IgD-negative memory B cell (primary cell): ENCODE measurements around the gene ACTN4. TPM values are rescaled to one million over a fixed set of nuclear protein-coding genes. Genes with fewer than 3 reads are reported as not detected.

Experiments used
- H3K27ac Mint-ChIP-seq, 3 donors: one replicate each; pipeline ENCODE4 v1.8.0; 2020 to 2022; ENCODE audit warnings: mild to moderate bottlenecking in 3 of 3, mixed read lengths in 3 of 3, moderate library complexity in 1 of 3
- H3K27me3 Mint-ChIP-seq: one replicate; pipeline ENCODE4 v1.8.0; 2021; ENCODE audit warnings: mixed read lengths
- H3K36me3 Mint-ChIP-seq: one replicate; pipeline ENCODE4 v1.8.0; 2020; ENCODE audit warnings: mild to moderate bottlenecking, mixed read lengths
- H3K4me1 Mint-ChIP-seq, 3 donors: one replicate each; pipeline ENCODE4 v1.8.0; 2020 to 2022; ENCODE audit warnings: mixed read lengths in 3 of 3, mild to moderate bottlenecking in 1 of 3
- H3K4me3 Mint-ChIP-seq, 4 donors: one replicate each; pipeline ENCODE4 v1.8.0; 2020 to 2022; ENCODE audit warnings: mild to moderate bottlenecking in 4 of 4, mixed read lengths in 4 of 4, moderate library complexity in 3 of 4
- H3K9me3 Mint-ChIP-seq, 3 donors: one replicate each; pipeline ENCODE4 v1.8.0; 2020 to 2021; ENCODE audit warnings: mixed read lengths in 3 of 3, mild to moderate bottlenecking in 1 of 3
- polyA plus RNA-seq: library from polyadenylated mRNA; unstranded; fragments of 300-500 nt; fragmentation: Illumina TruSeq; gene quantifications from one replicate; pipeline ENCODE4 v1.2.3, GENCODE V29; 2021

The ACTN4 gene
- polyA plus RNA-seq, 1 donor from 2014 or later, result 21.8 TPM

DNA sequence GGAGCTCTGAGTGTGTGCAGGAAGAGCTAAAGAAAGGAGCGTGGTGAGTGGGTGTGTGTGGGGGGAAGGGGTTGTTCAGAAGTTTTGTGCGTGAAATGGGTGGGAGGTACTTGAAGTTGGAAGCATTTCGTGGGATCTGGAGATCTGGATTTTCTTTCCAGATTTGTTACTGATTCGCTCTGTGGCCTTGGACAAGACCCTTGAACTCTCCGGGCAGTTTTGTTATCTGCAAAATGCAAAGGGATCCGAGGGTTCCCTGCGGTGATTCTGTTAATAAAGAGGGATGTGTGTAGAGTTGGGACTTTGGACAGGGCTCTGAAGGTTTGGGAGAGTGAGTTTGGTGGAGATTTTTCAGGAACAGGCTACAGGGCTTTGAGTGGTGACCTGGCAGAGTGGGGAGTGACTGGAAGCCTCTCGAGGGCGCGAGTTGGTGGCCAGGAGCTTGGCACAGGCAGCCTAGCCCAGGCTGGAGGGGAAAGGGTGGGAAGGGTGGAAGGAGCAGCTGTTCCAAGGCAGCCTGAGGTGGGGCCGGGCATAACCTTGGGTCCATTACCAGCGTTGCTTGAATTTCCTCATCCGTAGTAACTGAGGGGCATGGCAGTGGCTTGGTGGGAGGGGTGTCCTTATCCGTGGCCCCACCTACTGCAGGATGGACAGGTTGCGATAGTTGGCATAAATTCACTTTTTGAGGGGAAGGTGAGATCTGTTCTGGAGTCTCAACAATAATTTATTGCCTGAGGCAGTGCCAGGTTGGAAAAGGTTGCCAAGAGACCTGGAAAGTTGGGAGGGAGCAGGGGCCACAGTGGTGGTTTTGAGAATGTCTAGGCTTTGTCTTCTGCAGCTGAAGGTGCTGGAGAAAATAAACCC is 2.1 kb downstream of the ACTN4 start:
- Mint-ChIP-seq H3K4me3 (peak overlapping the region; percentile 73 to 97 (median 90)), H3K9me3 (no peaks in the 10 kb centered on the region), H3K27ac (peak overlapping the region in 2 of 3 donors; percentile 52 to 89), H3K4me1 (peaks cover 33 to 44% (median 37%) of the 10 kb centered on the region in 3 donors), H3K36me3 (no peaks in the 10 kb centered on the region), H3K27me3 (no peaks in the 10 kb centered on the region)

DNA sequence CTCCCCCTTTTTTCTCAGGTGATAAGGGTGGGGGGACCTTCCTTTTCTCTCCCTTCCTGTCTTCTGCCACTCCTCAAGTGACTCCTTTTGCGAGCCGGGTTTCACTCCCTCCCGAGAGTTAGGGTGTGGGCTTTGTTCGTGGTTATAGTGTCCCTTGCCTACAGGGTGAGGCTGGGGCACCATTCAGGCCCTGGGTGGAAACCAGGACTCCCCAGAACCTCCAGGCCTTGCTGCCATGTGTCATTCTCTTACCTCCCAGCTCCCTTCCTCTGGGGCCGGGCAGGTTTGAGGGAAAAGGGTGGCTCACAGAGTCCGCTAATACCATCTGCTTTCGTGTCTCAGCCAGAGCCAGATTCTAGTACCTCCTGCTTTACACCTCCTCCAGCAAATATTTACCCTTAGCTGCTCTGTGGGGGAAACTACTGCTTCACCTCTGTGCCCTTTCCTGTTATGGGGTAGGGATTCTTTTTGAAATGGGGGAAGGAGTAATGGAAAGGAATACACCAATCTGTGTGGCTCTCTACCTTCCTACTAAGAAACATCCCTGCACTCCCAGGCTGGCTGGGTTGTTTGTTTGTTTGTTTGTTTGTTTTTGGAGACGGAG is 2.8 kb downstream of the ACTN4 start:
- Mint-ChIP-seq H3K36me3 (no peaks in the 10 kb centered on the region), H3K9me3 (no peaks in the 10 kb centered on the region), H3K27ac (peak overlapping the region in 2 of 3 donors; percentile 52 to 89), H3K27me3 (no peaks in the 10 kb centered on the region), H3K4me3 (peak overlapping the region in 3 of 4 donors; percentile 73 to 97 (median 90)), H3K4me1 (peaks cover 40 to 48% (median 40%) of the 10 kb centered on the region in 3 donors)

DNA sequence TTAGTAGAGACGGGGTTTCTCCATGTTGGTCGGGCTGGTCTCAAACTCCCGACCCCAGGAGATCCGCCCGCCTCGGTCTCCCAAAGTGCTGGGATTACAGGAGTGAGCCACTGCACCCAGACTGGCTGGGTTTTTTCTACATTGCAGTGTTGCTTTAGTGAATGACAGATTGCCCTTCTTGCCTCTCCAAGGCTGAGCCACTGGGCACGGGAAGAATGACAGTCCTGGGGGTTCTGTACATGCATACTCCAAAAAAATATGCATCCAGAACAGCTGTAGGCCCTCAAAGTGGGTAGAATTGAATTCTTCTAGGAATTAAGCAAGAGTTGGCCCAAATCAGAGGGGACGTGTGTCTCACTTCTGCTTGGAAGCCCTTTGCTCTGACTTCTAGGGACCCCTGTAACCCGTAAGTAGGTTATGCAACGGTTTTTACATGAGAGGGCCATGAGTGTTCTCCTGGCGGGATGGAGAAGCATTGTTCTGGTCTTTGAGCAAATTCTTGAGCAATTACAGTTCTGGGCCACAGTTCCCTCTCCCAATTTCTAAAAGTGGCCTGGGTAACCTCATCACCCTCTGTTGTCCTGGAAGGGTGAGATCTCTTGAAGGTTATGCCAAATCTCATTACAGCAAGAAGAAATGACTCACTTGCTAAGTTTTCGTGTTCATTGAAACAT is 3.6 kb downstream of the ACTN4 start:
- H3K9me3 Mint-ChIP-seq, result no peaks in the 10 kb centered on the region
- peak overlapping the region in 2 of 3 donors; percentile 13 to 52 for H3K27ac Mint-ChIP-seq
- H3K36me3 Mint-ChIP-seq, result no peaks in the 10 kb centered on the region
- peak overlapping the region in 3 of 4 donors; percentile 45 to 73 (median 68) for H3K4me3 Mint-ChIP-seq
- H3K27me3 Mint-ChIP-seq, result no peaks in the 10 kb centered on the region
- peaks cover 45 to 56% (median 48%) of the 10 kb centered on the region in 3 donors for H3K4me1 Mint-ChIP-seq

DNA sequence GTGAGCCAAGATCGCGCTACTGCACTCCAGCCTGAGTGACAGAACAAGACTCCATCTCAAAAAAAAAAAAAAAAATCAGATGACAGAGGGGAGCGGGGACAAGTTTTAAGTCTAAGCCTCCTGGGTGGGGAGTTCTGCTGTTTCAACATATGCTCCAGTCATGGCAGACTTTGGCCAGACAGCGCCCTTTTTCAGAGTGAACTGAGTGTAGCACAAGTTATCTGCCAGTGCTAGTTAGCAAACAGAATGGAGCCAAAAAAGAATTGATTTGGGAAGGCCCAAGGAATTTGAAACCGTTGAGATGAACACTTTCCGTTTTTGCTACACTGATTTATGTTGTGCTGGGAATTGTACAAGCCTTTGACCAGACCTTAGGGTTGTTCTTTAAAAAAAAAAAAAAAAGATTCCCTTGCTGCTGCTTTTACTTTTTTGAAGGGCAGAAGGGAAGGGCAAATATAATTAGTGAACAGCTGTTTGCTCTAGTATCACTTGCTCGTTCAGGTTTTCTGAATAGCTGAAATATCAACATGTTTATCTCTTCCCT is 5.7 kb downstream of the ACTN4 start:
- peak overlapping the region in 1 of 4 donors; percentile 76 for H3K4me3 Mint-ChIP-seq
- no peaks in the 10 kb centered on the region for H3K27me3 Mint-ChIP-seq
- peaks cover 61 to 71% (median 61%) of the 10 kb centered on the region in 3 donors for H3K4me1 Mint-ChIP-seq
- H3K36me3 Mint-ChIP-seq, result no peaks in the 10 kb centered on the region
- H3K9me3 Mint-ChIP-seq, result no peaks in the 10 kb centered on the region
- H3K27ac Mint-ChIP-seq, result peak overlapping the region in 2 of 3 donors; percentile 48 to 78

DNA sequence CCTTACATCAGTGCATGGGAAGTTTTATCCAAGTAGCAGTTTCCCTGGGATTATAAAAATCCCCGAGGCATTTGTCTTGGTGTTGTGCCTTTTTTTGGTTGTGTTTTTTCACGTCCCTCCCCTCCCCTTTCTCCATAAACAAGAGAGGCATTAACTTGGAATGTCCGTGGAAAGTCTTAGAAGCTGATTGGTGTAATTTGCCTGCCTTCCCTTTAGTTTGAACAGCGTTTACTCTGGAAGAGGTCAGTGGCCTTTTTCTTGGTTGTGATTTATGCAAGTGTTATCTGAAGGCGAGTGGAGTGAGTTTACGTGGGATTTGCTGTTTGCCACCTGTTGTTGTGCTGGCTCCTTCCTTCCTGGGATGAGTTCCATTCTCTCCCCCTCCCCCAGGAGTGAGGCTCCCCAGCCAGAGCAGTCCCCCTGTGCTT is 7.2 kb downstream of the ACTN4 start:
- Mint-ChIP-seq H3K27me3 (no peaks in the 10 kb centered on the region), H3K4me1 (peaks cover 52 to 62% (median 55%) of the 10 kb centered on the region in 3 donors), H3K36me3 (no peaks in the 10 kb centered on the region), H3K9me3 (no peaks in the 10 kb centered on the region), H3K27ac (peak overlapping the region in 2 of 3 donors; percentile 67 to 72), H3K4me3 (peak overlapping the region in 2 of 4 donors; percentile 63 to 67)

DNA sequence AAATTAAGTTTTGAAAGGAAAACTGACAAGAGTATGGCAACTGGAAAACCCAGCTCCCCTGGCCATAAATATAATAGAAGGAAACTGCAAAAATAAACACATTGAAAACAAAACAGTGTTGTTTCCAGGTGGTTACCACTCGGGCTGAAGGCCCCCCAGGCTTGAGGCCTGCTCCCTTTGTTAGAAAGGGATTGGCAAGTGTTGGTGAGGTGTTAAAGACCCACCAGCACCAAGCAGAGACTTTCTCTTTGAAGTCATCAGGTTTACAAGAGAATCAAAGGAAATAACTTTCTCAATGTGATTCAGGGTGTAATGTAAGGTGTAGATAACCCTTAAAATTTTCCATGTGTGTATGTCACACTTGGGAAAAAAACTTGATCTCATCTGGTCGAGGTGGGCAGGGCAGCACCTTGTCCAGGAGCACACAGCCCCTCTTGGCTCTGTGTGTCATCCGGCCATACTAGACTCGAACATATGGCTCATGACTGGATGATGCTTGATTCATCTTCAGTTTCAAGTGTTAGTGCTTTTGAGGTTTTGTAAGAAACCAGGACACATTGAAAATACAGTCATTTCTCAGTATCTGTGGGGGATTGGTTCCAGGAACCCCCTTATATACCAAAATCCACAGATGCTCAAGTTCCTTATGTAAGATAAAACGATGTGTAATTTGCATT is 7.8 kb downstream of the ACTN4 start:
- no peaks in the 10 kb centered on the region for H3K27me3 Mint-ChIP-seq
- H3K9me3 Mint-ChIP-seq, result no peaks in the 10 kb centered on the region
- H3K27ac Mint-ChIP-seq, result peak overlapping the region in 2 of 3 donors; percentile 67 to 71
- peaks cover 47 to 57% (median 51%) of the 10 kb centered on the region in 3 donors for H3K4me1 Mint-ChIP-seq
- peak overlapping the region in 3 of 4 donors; percentile 53 to 67 (median 63) for H3K4me3 Mint-ChIP-seq
- H3K36me3 Mint-ChIP-seq, result no peaks in the 10 kb centered on the region

DNA sequence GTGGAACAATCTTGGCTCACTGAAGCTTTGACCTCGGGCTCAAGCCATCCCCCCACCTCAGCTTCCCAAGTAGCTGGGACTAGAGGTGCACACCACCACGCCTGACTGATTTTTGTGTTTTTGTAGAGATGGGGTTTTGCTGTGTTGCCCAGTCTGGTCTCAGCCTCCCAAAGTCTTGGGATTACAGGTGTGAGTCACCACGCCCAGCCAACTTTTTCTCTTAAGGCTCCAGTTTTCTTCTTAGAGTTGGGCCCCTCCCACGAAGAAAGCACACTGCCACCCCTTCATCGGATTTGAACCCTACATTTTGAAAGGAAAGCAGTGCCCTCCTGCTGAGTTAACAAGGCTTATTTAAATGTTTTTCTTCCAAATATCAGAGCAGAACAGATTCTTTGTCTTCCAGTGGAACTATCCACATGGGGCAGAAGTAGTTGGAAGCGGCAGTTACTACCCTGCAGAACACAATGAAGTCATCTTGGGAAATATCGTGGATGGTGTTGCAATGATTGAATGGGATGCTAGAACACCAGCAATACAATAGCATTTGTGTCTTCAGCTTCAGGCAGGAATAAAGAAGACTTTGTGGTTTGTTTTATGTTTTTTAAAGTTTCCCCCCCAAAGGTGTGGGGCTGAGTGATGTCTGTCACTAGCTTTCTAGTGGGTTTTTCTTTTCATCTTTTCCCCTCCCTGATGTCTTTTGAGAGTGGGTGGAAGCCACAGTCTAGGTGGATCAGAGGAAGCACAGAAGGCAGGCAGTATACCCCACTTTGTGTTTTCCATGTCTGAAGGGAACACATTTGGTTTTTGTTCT is 8.9 kb downstream of the ACTN4 start:
- H3K27ac Mint-ChIP-seq, result peak overlapping the region; percentile 28 to 86 (median 70)
- no peaks in the 10 kb centered on the region for H3K9me3 Mint-ChIP-seq
- H3K36me3 Mint-ChIP-seq, result no peaks in the 10 kb centered on the region
- H3K4me3 Mint-ChIP-seq, result peak overlapping the region in 1 of 4 donors; percentile 53
- H3K27me3 Mint-ChIP-seq, result no peaks in the 10 kb centered on the region
- H3K4me1 Mint-ChIP-seq, result peaks cover 42 to 52% (median 52%) of the 10 kb centered on the region in 3 donors

DNA sequence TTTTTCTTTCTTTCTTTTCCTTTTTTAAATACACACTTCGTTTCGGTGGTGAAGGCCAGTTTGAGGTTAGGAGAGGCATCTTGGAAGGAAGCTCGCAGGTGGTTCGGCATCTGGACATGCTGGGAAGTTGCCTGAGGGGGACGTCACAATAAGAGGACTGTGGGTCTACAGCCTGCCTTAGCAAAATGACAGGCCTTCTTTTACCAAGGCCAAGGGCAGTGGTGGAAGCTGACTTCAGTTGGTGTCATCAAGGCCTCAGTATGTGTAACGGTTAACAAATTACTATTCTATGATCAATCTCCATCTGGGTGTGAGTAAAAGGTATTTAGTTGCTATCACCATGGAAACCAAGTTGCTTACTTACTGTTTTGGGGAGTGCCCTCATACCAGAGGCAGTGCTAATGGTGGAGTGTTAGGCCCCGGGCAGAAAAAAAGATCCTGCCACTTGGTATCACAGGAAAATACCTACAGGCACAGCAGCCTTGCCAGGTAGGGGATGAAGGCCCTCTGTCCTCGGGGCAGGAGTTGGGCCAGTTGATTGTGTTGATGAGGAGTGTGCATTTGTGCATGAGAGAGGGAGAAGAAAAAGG is 10.3 kb downstream of the ACTN4 start:
- H3K27ac Mint-ChIP-seq, result peak overlapping the region; percentile 12 to 84 (median 73)
- no peaks in the 10 kb centered on the region for H3K9me3 Mint-ChIP-seq
- H3K27me3 Mint-ChIP-seq, result no peaks in the 10 kb centered on the region
- peaks cover 36 to 48% (median 48%) of the 10 kb centered on the region in 3 donors for H3K4me1 Mint-ChIP-seq
- H3K36me3 Mint-ChIP-seq, result no peaks in the 10 kb centered on the region
- peak overlapping the region in 2 of 4 donors; percentile 12 to 28 for H3K4me3 Mint-ChIP-seq

DNA sequence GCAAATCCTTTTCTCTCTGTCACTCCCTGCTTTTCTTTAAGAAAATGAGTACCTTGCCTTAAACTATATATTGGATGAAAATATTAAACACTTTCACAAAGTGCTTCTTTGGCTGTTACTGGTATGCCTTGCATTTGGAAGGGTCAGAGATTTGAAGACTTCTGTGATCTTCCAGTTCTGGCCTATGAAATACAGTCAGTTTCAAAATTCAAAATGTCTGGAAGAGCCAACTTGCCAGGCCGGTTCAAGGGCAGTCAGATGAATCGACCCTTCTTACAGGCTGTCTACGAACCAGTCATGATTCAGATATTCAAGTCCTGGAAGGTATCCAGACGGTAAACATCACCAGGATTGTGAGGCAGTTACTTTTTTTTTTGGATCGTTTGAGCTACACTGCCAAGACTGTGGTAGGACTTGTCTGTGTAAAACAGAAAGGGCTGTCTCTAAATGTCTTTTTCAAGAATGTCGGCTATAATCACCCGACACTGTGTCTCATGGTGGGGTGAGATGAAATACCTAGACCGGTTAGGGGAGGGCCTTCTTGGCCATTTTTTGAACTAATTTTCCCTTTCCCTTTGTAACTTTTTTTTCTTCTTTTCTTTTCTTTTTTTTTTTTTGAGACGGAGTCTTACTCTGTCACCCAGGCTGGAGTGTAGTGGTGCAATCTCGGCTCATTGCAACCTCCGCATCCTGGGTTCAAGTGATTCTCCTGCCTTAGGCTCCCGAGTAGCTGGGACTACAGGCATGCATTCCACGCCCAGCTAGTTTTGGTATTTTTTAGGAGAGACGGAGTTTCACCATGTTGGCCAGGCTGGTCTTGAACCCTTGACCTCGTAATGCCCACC is 11.2 kb downstream of the ACTN4 start:
- no peaks in the 10 kb centered on the region for H3K27me3 Mint-ChIP-seq
- no peak overlapping the region for H3K4me3 Mint-ChIP-seq

DNA sequence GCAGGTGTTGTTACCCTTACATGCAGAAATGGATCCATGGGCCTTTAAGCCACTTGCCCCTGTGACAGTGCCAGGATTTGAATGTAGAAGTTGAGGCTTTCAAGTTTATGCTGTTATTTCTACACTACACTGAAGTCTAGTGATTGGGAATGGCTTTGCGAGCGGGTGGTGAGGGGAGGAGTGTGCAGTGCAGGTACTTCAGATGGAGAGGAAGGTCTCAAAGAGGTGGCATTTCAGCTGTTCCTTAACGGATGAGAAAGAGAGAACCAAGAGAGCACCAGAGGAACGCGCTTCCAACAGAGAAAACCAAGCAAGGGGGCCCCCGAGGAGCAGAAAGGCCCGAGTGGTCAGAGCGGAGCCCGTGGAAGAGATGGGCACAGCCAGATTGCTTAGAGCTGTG is 13.3 kb downstream of the ACTN4 start:
- H3K27ac Mint-ChIP-seq, result peak overlapping the region in 1 of 3 donors; percentile 52
- peaks cover 30 to 42% (median 42%) of the 10 kb centered on the region in 3 donors for H3K4me1 Mint-ChIP-seq
- H3K27me3 Mint-ChIP-seq, result no peaks in the 10 kb centered on the region
- no peaks in the 10 kb centered on the region for H3K9me3 Mint-ChIP-seq
- H3K4me3 Mint-ChIP-seq, result peak overlapping the region in 1 of 4 donors; percentile 45
- H3K36me3 Mint-ChIP-seq, result no peaks in the 10 kb centered on the region

More for the DNA sequence above, 11.2 kb downstream of the ACTN4 start:
- Mint-ChIP-seq H3K27ac (peak overlapping the region in 2 of 3 donors; percentile 12 to 47), H3K4me1 (peaks cover 35 to 42% (median 39%) of the 10 kb centered on the region in 3 donors), H3K9me3 (no peaks in the 10 kb centered on the region), H3K36me3 (no peaks in the 10 kb centered on the region)

DNA sequence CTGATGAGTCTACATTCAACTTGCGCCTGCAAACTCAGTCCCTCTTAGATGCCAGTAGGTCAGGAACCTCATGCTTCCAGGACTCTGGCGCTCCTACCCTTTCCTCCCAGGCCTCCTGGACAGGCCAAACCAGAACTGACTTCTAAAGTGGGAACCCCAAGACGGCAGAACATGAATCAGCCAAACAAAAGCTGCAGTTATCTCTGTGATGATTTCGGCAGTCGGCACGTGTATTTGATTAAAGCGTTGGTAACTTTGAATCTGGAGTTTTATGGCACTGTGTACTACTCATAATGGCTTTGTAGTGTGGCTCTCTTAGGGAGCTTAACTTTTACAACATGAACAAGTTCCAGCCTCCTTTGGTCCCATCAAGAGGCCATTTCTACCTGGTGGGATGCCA is 13.7 kb downstream of the ACTN4 start:
- Mint-ChIP-seq H3K4me1 (peaks cover 30 to 43% (median 42%) of the 10 kb centered on the region in 3 donors), H3K27me3 (no peaks in the 10 kb centered on the region), H3K9me3 (no peaks in the 10 kb centered on the region), H3K36me3 (no peaks in the 10 kb centered on the region), H3K27ac (no peak overlapping the region), H3K4me3 (peak overlapping the region in 1 of 4 donors; percentile 45)

DNA sequence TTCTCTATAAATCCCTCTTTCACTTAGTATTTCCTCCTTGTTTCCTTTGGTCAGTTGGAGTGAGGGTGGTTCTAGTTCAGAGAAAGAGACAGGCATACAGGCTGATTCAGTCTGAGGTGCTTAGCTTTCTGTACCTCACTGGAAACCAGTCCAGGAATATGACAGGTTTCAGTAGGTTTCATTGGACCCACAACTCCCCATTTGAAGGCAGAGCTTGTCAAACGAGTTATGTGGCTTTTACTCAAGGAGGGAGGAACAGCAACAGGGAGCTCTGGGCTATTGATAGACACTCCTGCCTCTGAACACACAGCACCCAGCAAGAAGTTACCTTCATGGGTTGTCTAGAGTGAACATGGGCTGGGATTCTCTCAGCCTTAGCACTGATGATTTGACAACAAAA is 14.5 kb downstream of the ACTN4 start:
- Mint-ChIP-seq H3K27ac (peak overlapping the region in 1 of 3 donors; percentile 70), H3K9me3 (no peaks in the 10 kb centered on the region), H3K36me3 (no peaks in the 10 kb centered on the region), H3K27me3 (no peaks in the 10 kb centered on the region), H3K4me3 (no peak overlapping the region), H3K4me1 (peaks cover 27 to 45% (median 42%) of the 10 kb centered on the region in 3 donors)
